HEK293 (cell line): ENCODE data around the gene SLC18A2.

Experiments used
- CTCF ChIP-seq: fragments of 450-650 bp; formaldehyde crosslinking; IDR thresholded peaks from 2 replicates; pipeline ENCODE4 v1.5.1; 2016; ENCODE audit warnings: missing biosample characterization, missing genetic modification characterization
- IKZF3 ChIP-seq: fragments of 450-650 bp; IDR thresholded peaks from 2 replicates; pipeline ENCODE4 v1.5.0; 2018; ENCODE audit warnings: missing biosample characterization, mild to moderate bottlenecking, missing genetic modification characterization, moderate library complexity
- KLF10 ChIP-seq: fragments of 450-650 bp; IDR thresholded peaks from 2 replicates; pipeline ENCODE4 v1.5.1; 2018; ENCODE audit warnings: missing biosample characterization, mild to moderate bottlenecking, missing genetic modification characterization
- PBX3 ChIP-seq: sonication (generic); formaldehyde crosslinking; IDR thresholded peaks from 2 replicates; pipeline ENCODE4 v1.8.1; 2022; ENCODE audit warnings: mild to moderate bottlenecking, moderate library complexity, missing genetic modification reagents
- SETDB1 ChIP-seq: IDR thresholded peaks from one replicate; pipeline ENCODE4 v1.6.1; 2017; ENCODE audit warnings: mild to moderate bottlenecking, low read length, moderate library complexity, mixed read lengths; ENCODE audit not compliant: insufficient read length
- ZBTB49 ChIP-seq: fragments of 450-650 bp; formaldehyde crosslinking; IDR thresholded peaks from 2 replicates; pipeline ENCODE4 v1.5.1; 2016; ENCODE audit warnings: missing biosample characterization, missing genetic modification characterization, low read depth
- ZNF394 ChIP-seq: fragments of 450-650 bp; formaldehyde crosslinking; IDR thresholded peaks from 2 replicates; pipeline ENCODE4 v1.5.1; 2016; ENCODE audit warnings: missing biosample characterization, missing genetic modification characterization, mild to moderate bottlenecking, moderate library complexity, borderline replicate concordance
- ZNF449 ChIP-seq: fragments of 450-650 bp; formaldehyde crosslinking; IDR thresholded peaks from 2 replicates; pipeline ENCODE4 v1.5.1; 2017; ENCODE audit warnings: missing biosample characterization, mild to moderate bottlenecking, missing genetic modification characterization, moderate library complexity
- ZNF530 ChIP-seq: fragments of 450-650 bp; formaldehyde crosslinking; IDR thresholded peaks from 2 replicates; pipeline ENCODE4 v1.5.1; 2016; ENCODE audit warnings: low read depth, missing biosample characterization, missing genetic modification characterization
- ZNF561 ChIP-seq: fragments of 450-650 bp; IDR thresholded peaks from 2 replicates; pipeline ENCODE4 v1.5.1; 2018; ENCODE audit warnings: missing biosample characterization, missing genetic modification characterization, borderline replicate concordance

GRCh38 chr10:117226813-117227451 is 14.0 kb upstream of the SLC18A2 start:
- TF ChIP-seq PBX3 = no peak
- TF ChIP-seq CTCF (tag by site-specific recombination) = no peak; the same call in 1 of the 2 replicates
- TF ChIP-seq ZNF449 (tag by site-specific recombination) = no peak
- TF ChIP-seq IKZF3 = no peak
- TF ChIP-seq KLF10 (tag by site-specific recombination) = no peak
- no peak for TF ChIP-seq SETDB1
- no peak for TF ChIP-seq ZNF561 (tag by site-specific recombination)
- no peak for TF ChIP-seq ZNF394 (tag by site-specific recombination)
- TF ChIP-seq ZBTB49 (tag by site-specific recombination) = no peak
- no peak for TF ChIP-seq ZNF530 (tag by site-specific recombination)
